ENCODE data around the gene TGFBR2.

Gene TGFBR2

DNA sequence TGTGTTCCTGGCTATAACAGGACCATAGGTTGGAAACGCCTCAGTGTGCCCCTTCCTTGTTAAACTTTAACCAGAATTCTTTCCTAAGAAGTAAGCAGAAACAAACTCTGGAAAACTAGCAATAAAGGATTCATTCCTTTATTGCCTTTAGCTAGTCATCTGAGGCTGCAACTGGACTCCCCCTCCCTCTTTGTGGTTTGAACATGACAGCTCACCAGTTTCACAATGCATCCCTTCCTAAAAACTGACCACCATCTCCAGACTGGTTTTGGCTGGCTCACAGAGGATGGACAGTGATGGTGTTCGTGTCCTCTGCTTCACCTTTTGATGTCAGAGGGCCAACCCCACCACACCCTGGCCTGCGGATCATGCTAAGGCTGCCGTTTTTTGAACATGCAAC, 27.9 kb upstream of the TGFBR2 start:
- DNase-seq (ENCODE audit: low read depth): peak; percentile 12

DNA sequence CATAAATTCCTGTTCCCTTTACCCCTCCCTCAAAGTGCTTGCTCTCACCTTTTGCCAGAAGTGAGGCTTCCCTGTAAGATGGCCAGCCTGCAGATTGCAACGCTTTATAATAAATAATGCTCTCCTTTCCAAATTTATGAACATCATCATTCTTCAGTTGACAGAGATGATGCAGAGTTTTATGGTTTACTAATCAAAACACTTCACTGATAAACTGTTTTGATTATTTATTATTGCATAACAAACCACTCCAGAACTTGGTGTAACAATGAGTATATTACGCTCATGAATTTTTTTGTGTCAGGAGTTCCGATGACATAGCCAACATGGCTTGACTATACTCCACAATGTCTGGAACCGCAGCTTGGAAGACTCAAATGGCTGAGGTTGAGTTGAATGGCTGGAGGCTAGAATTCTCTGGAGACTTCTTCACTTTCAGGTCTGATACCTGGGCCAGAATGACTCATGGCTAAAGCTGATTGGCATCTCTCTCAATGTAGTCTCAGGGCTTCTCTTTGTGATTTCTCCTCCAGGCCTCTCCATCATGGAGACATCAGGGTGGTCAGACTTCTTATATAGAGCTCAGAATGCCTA, 27.3 kb upstream of the TGFBR2 start:
- H3K4me3 ChIP-seq (ENCODE audit: low read depth, low read length): no peak overlapping the region
- DNase-seq (ENCODE audit: low read depth): no peak
- TF ChIP-seq, protein P1, sequence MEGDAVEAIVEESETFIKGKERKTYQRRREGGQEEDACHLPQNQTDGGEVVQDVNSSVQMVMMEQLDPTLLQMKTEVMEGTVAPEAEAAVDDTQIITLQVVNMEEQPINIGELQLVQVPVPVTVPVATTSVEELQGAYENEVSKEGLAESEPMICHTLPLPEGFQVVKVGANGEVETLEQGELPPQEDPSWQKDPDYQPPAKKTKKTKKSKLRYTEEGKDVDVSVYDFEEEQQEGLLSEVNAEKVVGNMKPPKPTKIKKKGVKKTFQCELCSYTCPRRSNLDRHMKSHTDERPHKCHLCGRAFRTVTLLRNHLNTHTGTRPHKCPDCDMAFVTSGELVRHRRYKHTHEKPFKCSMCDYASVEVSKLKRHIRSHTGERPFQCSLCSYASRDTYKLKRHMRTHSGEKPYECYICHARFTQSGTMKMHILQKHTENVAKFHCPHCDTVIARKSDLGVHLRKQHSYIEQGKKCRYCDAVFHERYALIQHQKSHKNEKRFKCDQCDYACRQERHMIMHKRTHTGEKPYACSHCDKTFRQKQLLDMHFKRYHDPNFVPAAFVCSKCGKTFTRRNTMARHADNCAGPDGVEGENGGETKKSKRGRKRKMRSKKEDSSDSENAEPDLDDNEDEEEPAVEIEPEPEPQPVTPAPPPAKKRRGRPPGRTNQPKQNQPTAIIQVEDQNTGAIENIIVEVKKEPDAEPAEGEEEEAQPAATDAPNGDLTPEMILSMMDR (IDR thresholded peaks at IDR 0.05; ENCODE audit: insufficient read depth, low read depth, low read length, missing control alignments): no peak

More for the DNA sequence above, 27.9 kb upstream of the TGFBR2 start:
- H3K4me3 ChIP-seq (ENCODE audit: low read depth, low read length): no peak overlapping the region
- TF ChIP-seq, protein P1 (IDR thresholded peaks at IDR 0.05; ENCODE audit: insufficient read depth, low read depth, low read length, missing control alignments): no peak

DNA sequence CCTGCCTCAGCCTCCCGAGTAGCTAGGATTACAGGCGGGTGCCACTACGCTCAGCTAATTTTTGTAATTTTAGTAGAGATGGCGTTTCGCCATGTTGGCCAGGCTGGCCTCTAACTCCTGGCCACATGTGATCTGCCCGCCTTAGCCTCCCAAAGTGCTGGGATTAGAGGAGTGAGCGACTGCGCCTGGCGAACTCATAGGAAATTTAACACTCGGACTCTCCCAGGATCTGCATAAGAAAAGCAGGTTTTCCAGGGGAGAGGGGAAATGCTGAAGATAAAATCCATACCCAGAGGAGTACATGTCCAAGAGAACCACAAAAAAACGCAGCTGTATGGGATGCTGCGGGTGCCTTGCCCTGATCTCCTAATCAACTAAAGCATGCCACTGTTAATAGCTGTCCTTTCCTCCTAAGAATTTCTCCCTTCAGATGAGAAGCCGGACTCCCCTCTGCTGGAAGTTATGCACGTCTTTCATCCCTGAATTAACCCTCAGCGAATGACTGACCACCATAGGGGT, 25.3 kb upstream of the TGFBR2 start:
- DNase-seq (ENCODE audit: low read depth): no peak
- no peak overlapping the region for H3K4me3 ChIP-seq (ENCODE audit: low read depth, low read length)
- TF ChIP-seq, protein P1 (IDR thresholded peaks at IDR 0.05; ENCODE audit: insufficient read depth, low read depth, low read length, missing control alignments): no peak

DNA sequence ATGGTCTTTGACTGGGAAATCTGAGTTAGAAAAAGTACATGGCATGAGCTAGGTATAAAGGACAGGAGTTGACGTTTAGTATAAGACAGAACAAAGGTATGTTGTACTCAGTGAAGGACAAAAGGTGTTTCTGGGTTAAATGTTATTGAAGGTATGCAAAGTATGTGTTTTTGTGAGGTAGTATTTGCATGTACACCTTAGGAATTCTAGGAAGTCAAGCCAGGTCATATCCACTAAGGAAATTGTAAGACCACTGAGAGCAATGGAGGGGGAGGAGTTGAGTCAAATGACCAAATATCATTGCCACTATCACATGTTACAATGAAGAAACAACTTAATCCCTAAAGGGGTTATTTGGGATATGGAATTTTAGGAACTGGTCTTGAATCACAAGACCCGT, 24.4 kb upstream of the TGFBR2 start:
- TF ChIP-seq, protein P1 (IDR thresholded peaks at IDR 0.05; ENCODE audit: insufficient read depth, low read depth, low read length, missing control alignments): no peak
- no peak for DNase-seq (ENCODE audit: low read depth)

DNA sequence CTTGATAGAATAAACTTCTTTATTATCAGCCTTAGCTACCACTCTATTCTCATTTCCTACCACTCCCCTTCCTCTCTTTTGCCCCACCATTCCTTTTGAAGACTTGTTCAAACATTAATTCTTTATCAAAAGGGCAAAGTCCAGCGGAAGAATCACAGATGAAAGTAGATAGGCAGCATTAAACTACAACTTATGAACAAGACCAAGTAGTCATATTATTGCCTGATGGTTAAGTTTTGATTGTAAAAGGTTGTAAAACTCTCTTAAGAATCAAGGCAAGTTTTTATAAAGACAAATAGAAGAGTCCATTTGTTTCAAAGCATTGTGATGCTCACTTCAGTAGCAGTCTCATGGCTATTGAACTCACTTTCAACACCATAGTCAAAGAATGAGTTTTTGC, 22.4 kb upstream of the TGFBR2 start:
- DNase-seq (ENCODE audit: low read depth): no peak
- no peak overlapping the region for H3K4me3 ChIP-seq (ENCODE audit: low read depth, low read length)
- TF ChIP-seq, protein P1 (IDR thresholded peaks at IDR 0.05; ENCODE audit: insufficient read depth, low read depth, low read length, missing control alignments): no peak

More for the DNA sequence above, 24.4 kb upstream of the TGFBR2 start:
- no peak overlapping the region for H3K4me3 ChIP-seq (ENCODE audit: low read depth, low read length)

DNA sequence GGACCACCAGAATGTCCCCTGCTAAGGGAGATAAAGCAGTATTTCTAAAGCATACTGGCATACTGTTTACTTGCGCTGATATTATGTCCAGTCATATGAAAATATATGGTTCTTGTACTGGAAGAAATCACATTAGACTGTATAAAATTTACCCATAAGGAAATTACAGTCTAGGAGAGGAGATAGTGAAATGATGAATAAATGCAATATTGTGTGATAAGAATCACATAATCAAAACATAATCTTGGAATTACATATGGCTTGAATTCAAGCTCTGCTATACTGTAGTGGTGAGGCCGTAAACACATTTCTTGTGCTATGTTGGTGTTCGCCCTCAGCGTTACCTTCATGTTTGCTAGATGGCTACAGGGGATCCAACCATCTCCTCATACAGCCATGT, 20.7 kb upstream of the TGFBR2 start:
- DNase-seq (ENCODE audit: low read depth): no peak
- TF ChIP-seq, protein P1 (IDR thresholded peaks at IDR 0.05; ENCODE audit: insufficient read depth, low read depth, low read length, missing control alignments): no peak
- H3K4me3 ChIP-seq (ENCODE audit: low read depth, low read length): no peak overlapping the region

All from GM12865 (cell line).